GM12878 (cell line): Measurements from ENCODE around the gene ZNF22. TPM values are rescaled to one million over a fixed set of nuclear protein-coding genes. Genes with fewer than 3 reads are reported as not detected.
A peak's percentile ranks its signal among the peaks of the same experiment; 100 is the strongest.

ENCODE experiments used
- DPF2 ChIP-seq: fragments of 450-650 bp; IDR thresholded peaks from 2 replicates; pipeline ENCODE4 v1.6.1; 2017; ENCODE audit warnings: mild to moderate bottlenecking
- EGR1 ChIP-seq, 2 experiments: IDR thresholded peaks; 1 replicate in 1 of 2; 2 replicates in 1 of 2; pipeline ENCODE4 v1.6.1; 2011 to 2012; ENCODE audit warnings: low read depth in 2 of 2, low read length in 2 of 2, borderline replicate concordance in 1 of 2, mild to moderate bottlenecking in 1 of 2, moderate library complexity in 1 of 2
- GATAD2B ChIP-seq: fragments of 450-650 bp; conservative IDR thresholded peaks from 2 replicates; pipeline ENCODE4 v1.6.1; 2017; ENCODE audit warnings: low read depth, mild to moderate bottlenecking, moderate library complexity
- HCFC1 ChIP-seq: fragments of 150-350 bp; IDR thresholded peaks from 2 replicates; pipeline ENCODE4 v1.6.1; 2014; ENCODE audit warnings: low read length
- IKZF1 ChIP-seq: fragments of 450-650 bp; conservative IDR thresholded peaks from 2 replicates; pipeline ENCODE4 v1.6.1; 2017; ENCODE audit warnings: antibody characterized with exemption, mild to moderate bottlenecking
- IKZF2 ChIP-seq, 2 experiments: fragments of 450-650 bp; IDR thresholded peaks; 2 replicates each; pipeline ENCODE4 v1.6.1; 2017; ENCODE audit warnings: mild to moderate bottlenecking in 2 of 2, moderate library complexity in 2 of 2
- IRF4 ChIP-seq: IDR thresholded peaks from 2 replicates; pipeline ENCODE4 v1.6.1; 2011; ENCODE audit warnings: low read depth, low read length
- MXI1 ChIP-seq: fragments of 150-350 bp; IDR thresholded peaks from 2 replicates; pipeline ENCODE4 v1.6.1; 2011; ENCODE audit warnings: low read depth, mild to moderate bottlenecking, inconsistent platforms, low read length, improper control_type of control experiment
- NBN ChIP-seq: fragments of 450-650 bp; IDR thresholded peaks from 2 replicates; pipeline ENCODE4 v1.6.1; 2016
- NFYB ChIP-seq: IDR thresholded peaks from 2 replicates; pipeline ENCODE4 v1.6.1; 2011; ENCODE audit warnings: low read depth, mild to moderate bottlenecking, low read length, improper control_type of control experiment, moderate library complexity; ENCODE audit not compliant: insufficient read depth
- NRF1 ChIP-seq: conservative IDR thresholded peaks from 2 replicates; pipeline ENCODE4 v1.6.1; 2011; ENCODE audit warnings: mild to moderate bottlenecking, low read depth, low read length, improper control_type of control experiment
- PML ChIP-seq: IDR thresholded peaks from 2 replicates; pipeline ENCODE4 v1.6.1; 2012; ENCODE audit warnings: low read length, inconsistent platforms
- POLR2A ChIP-seq: IDR thresholded peaks from 2 replicates; pipeline ENCODE4 v1.6.1; 2011; ENCODE audit warnings: low read depth, mild to moderate bottlenecking, low read length
- POLR2AphosphoS2 ChIP-seq: IDR thresholded peaks from 2 replicates; pipeline ENCODE4 v1.6.1; 2011; ENCODE audit warnings: low read depth, mild to moderate bottlenecking, low read length, improper control_type of control experiment, moderate library complexity
- POLR2AphosphoS5 ChIP-seq: IDR thresholded peaks from 2 replicates; pipeline ENCODE4 v1.6.1; 2011; ENCODE audit warnings: mild to moderate bottlenecking, low read length, inconsistent platforms
- RBBP5 ChIP-seq: fragments of 200-600 bp; sonication (generic); conservative IDR thresholded peaks from 2 replicates; pipeline ENCODE4 v1.6.1; 2016
- RFX5 ChIP-seq: IDR thresholded peaks from 2 replicates; pipeline ENCODE4 v1.6.1; 2011; ENCODE audit warnings: low read depth, low read length, improper control_type of control experiment
- SIN3A ChIP-seq: IDR thresholded peaks from 2 replicates; pipeline ENCODE4 v1.6.1; 2012; ENCODE audit warnings: low read depth, low read length, improper control_type of control experiment
- ZNF207 ChIP-seq: fragments of 450-650 bp; IDR thresholded peaks from 2 replicates; pipeline ENCODE4 v1.6.1; 2014; ENCODE audit warnings: antibody characterized with exemption, mild to moderate bottlenecking, borderline replicate concordance
- polyA plus RNA-seq, 11 experiments: library from polyadenylated mRNA; depleted of rRNA in 4 of 11; unstranded in 6 of 11; stranded (reverse) in 5 of 11; fragments of >200 nt; fragmentation: Nextera tagmentation in 4 of 11; fragmentation: Illumina TruSeq in 1 of 11; extraction: Ambion mirVana in 4 of 11; extraction: Trizol in 1 of 11; gene quantifications; 1 replicate in 1 of 11; 2 replicates in 10 of 11; pipeline versions ENCODE4 v1.2.1 to v1.2.3, GENCODE V29; 2011 to 2016; ENCODE audit warnings: inconsistent platforms in 2 of 11, missing spikeins in 2 of 11, low read depth in 1 of 11
- total RNA-seq, 4 experiments: library from RNA; depleted of rRNA in 3 of 4; stranded (reverse); fragments of >200 nt in 3 of 4; fragmentation: Illumina TruSeq in 1 of 4; extraction: Trizol in 1 of 4; gene quantifications; 2 replicates each; pipeline versions ENCODE4 v1.2.1 to v1.2.3, GENCODE V29; 2013 to 2021
- TF ChIP-seq, protein P1 (sequence below): fragments of 450-650 bp; IDR thresholded peaks from 2 replicates; pipeline ENCODE4 v1.6.1; 2017; ENCODE audit warnings: mild to moderate bottlenecking, moderate library complexity

ZNF22 gene
- total and polyA plus RNA-seq, 10 of the 15 experiments (the other 5 are each of a cell fraction or from before 2014, with no cell fraction given) = 31.1 to 74.4 (median 43.8) TPM

DNA sequence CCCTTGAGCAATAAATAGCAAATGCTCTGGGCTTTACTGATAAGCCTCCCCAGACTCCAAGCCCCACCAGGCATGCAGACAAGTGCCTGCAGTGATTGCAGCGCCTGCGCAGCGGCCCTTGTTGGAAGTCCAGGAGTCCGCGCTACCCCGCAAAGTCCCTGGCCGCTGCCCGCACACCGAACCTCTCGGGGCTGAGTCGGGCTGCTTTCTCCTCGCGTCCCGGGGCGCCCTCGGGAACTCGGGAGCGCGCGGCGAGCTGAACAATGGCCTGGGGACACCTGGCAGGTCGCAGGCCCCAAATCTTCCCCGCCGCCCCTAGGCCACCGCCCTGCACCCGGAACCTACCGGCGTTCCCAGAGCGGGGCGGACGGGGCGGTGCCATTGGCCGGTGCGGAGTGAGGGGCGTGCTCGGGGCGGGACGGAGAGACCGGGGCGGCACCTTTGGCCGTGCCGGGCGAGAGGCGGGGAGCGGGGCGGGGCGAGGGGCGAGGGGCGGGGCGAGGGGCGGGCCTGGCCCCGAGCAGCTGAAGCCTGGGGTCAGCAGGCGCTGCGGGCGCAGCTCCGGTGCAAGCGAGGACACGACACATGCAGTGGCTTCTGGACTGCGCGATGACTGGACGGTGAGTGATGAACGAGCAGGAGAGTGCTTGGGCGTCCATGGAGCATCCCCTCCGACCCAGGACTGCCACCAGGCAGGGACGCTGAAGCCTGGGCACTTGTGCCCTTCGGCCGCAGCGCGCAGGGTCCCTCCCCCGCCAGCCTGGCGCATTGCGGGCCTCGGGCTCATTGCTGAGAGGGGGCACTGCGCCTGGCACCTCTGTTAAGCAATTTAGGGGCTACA lies 41.3 kb upstream of the ZNF22 start, which contains the start of gene RASSF4 (continued):
- TF ChIP-seq ZNF207 = peak; percentile 70; the same call in 1 of the 2 replicates
- no peak for TF ChIP-seq RFX5
- peak; percentile 38; the same call in 1 of the 2 replicates for TF ChIP-seq NBN
- TF ChIP-seq POLR2AphosphoS2 = 0 out of 2 replicates have a peak, but pooled peaks have one; percentile 58
- TF ChIP-seq GATAD2B = peak; percentile 55; the same call in 1 of the 2 replicates
- peak; percentile 75; the same call in 1 of the 2 replicates for TF ChIP-seq SIN3A
- peak; percentile 79; the same call in 1 of the 2 replicates for TF ChIP-seq PML
- TF ChIP-seq POLR2AphosphoS5 = peak; percentile 49; the same call in 1 of the 2 replicates
- TF ChIP-seq IKZF2 (IDR thresholded peaks at IDR 0.05) = peak in 1 of 2 experiments; percentile 30; a peak in 1 of 4 replicates
- TF ChIP-seq POLR2A = peak; percentile 98
- TF ChIP-seq IKZF1 = peak; percentile 67
- 0 out of 3 replicates have a peak, but pooled peaks of 1 of the 2 experiments have one; percentile 4 for TF ChIP-seq EGR1 (IDR thresholded peaks at IDR 0.05; ENCODE audit: borderline replicate concordance in 1 of 2, low read depth in 2 of 2, low read length in 2 of 2)
- TF ChIP-seq HCFC1 = 0 out of 2 replicates have a peak, but pooled peaks have one; percentile 1
- TF ChIP-seq NFYB = no peak
- TF ChIP-seq DPF2 = peak; percentile 16; the same call in 1 of the 2 replicates
- no peak for TF ChIP-seq RBBP5
- peak; percentile 47 for TF ChIP-seq NRF1
- TF ChIP-seq MXI1 = 0 out of 2 replicates have a peak, but pooled peaks have one; percentile 21
- TF ChIP-seq, protein P1, sequence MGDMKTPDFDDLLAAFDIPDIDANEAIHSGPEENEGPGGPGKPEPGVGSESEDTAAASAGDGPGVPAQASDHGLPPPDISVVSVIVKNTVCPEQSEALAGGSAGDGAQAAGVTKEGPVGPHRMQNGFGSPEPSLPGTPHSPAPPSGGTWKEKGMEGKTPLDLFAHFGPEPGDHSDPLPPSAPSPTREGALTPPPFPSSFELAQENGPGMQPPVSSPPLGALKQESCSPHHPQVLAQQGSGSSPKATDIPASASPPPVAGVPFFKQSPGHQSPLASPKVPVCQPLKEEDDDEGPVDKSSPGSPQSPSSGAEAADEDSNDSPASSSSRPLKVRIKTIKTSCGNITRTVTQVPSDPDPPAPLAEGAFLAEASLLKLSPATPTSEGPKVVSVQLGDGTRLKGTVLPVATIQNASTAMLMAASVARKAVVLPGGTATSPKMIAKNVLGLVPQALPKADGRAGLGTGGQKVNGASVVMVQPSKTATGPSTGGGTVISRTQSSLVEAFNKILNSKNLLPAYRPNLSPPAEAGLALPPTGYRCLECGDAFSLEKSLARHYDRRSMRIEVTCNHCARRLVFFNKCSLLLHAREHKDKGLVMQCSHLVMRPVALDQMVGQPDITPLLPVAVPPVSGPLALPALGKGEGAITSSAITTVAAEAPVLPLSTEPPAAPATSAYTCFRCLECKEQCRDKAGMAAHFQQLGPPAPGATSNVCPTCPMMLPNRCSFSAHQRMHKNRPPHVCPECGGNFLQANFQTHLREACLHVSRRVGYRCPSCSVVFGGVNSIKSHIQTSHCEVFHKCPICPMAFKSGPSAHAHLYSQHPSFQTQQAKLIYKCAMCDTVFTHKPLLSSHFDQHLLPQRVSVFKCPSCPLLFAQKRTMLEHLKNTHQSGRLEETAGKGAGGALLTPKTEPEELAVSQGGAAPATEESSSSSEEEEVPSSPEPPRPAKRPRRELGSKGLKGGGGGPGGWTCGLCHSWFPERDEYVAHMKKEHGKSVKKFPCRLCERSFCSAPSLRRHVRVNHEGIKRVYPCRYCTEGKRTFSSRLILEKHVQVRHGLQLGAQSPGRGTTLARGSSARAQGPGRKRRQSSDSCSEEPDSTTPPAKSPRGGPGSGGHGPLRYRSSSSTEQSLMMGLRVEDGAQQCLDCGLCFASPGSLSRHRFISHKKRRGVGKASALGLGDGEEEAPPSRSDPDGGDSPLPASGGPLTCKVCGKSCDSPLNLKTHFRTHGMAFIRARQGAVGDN = 0 out of 2 replicates have a peak, but pooled peaks have one; percentile 22
- TF ChIP-seq IRF4 = peak; percentile 3; the same call in 1 of the 2 replicates
